Fibroblast of lung (primary cell): ENCODE data around the gene SAMD11. TPM values are rescaled to one million over a fixed set of nuclear protein-coding genes. Genes with fewer than 3 reads are reported as not detected.
A peak's percentile ranks its signal among the peaks of the same experiment; 100 is the strongest.
"Not testable (repeated sequence)": the region's sequence is repeated elsewhere in the genome, so short reads cannot be mapped to it uniquely, and the experiment has no call there.

ENCODE experiments used
- DNase-seq, 2 donors: peaks; one replicate each; pipeline versions ENCODE4 v3.0.0 to v3.0.0-alpha.2; 2010; ENCODE audit warnings: low read depth in 2 of 2
- H2AFZ ChIP-seq: 2 replicates; pipeline ENCODE4 v1.5.1; 2012; ENCODE audit warnings: low read length, control low read depth, inconsistent platforms
- H3K27ac ChIP-seq: 2 replicates; pipeline ENCODE4 v1.5.1; 2011; ENCODE audit warnings: low read length, control low read depth; ENCODE audit not compliant: insufficient read depth
- H3K27me3 ChIP-seq: 2 replicates; pipeline ENCODE4 v1.5.1; 2011; ENCODE audit warnings: mild to moderate bottlenecking, low read length; ENCODE audit not compliant: control insufficient read depth, insufficient read depth
- H3K36me3 ChIP-seq: 2 replicates; pipeline ENCODE4 v1.5.1; 2011; ENCODE audit warnings: low read length; ENCODE audit not compliant: control insufficient read depth, insufficient read depth
- H3K4me1 ChIP-seq: 2 replicates; pipeline ENCODE4 v1.5.1; 2011; ENCODE audit warnings: low read length; ENCODE audit not compliant: control insufficient read depth, insufficient read depth; ENCODE audit errors: extremely low read depth
- H3K4me2 ChIP-seq: 2 replicates; pipeline ENCODE4 v1.5.1; 2011; ENCODE audit warnings: low read length, control low read depth; ENCODE audit not compliant: insufficient read depth; ENCODE audit errors: extremely low read depth
- H3K4me3 ChIP-seq, 4 experiments: fragments of 200-600 bp in 1 of 4; sonication (generic) in 1 of 4; replicated peaks in 1 of 4; 2 replicates each; pipeline ENCODE4 v1.5.1; 2011 to 2016; ENCODE audit warnings: low read length in 4 of 4, low read depth in 3 of 4, mild to moderate bottlenecking in 3 of 4, control low read depth in 2 of 4, inconsistent platforms in 1 of 4, mixed read lengths in 1 of 4; ENCODE audit not compliant: insufficient read depth in 1 of 4; ENCODE audit errors: control extremely low read depth in 1 of 4
- H3K79me2 ChIP-seq: 2 replicates; pipeline ENCODE4 v1.5.1; 2012; ENCODE audit warnings: mild to moderate bottlenecking, low read length, inconsistent platforms; ENCODE audit not compliant: control insufficient read depth, insufficient read depth
- H3K9ac ChIP-seq: 2 replicates; pipeline ENCODE4 v1.5.1; 2011; ENCODE audit warnings: mild to moderate bottlenecking, low read length, control low read depth; ENCODE audit not compliant: insufficient read depth
- H3K9me3 ChIP-seq: 2 replicates; pipeline ENCODE4 v1.5.1; 2012; ENCODE audit warnings: low read depth, low read length; ENCODE audit not compliant: control insufficient read depth, insufficient read depth
- H4K20me1 ChIP-seq: 2 replicates; pipeline ENCODE4 v1.5.1; 2011; ENCODE audit warnings: low read length; ENCODE audit not compliant: control insufficient read depth, insufficient read depth; ENCODE audit errors: extremely low read depth
- EZH2 ChIP-seq: IDR thresholded peaks from 2 replicates; pipeline ENCODE4 v1.5.1; 2012; ENCODE audit warnings: low read length, control low read depth, mild to moderate bottlenecking; ENCODE audit errors: missing control alignments
- polyA plus RNA-seq, 2 donors: library from polyadenylated mRNA; depleted of rRNA in 1 of 2; stranded (reverse) in 1 of 2; unstranded in 1 of 2; fragments of >200 nt; gene quantifications; 2 replicates each; pipeline ENCODE4 v1.2.1, GENCODE V29; 2011 to 2012; ENCODE audit warnings: missing spikeins in 1 of 2
- total RNA-seq: library from RNA; depleted of rRNA; stranded (reverse); fragments of >200 nt; gene quantifications from 2 replicates; pipeline ENCODE4 v1.2.1, GENCODE V29; 2014
- TF ChIP-seq, protein P1 (sequence below), 2 donors: IDR thresholded peaks in 1 of 2; conservative IDR thresholded peaks in 1 of 2; 1 replicate in 1 of 2; 2 replicates in 1 of 2; pipeline ENCODE4 v1.5.1; 2011 to 2012; ENCODE audit warnings: low read length in 2 of 2, control low read depth in 1 of 2, inconsistent platforms in 1 of 2, low read depth in 1 of 2, mild to moderate bottlenecking in 1 of 2

SAMD11 gene
- total and polyA plus RNA-seq, 2 donors (not counting 1 experiment from before 2014, with no cell fraction given): 0.40 to 3.8 TPM

DNA sequence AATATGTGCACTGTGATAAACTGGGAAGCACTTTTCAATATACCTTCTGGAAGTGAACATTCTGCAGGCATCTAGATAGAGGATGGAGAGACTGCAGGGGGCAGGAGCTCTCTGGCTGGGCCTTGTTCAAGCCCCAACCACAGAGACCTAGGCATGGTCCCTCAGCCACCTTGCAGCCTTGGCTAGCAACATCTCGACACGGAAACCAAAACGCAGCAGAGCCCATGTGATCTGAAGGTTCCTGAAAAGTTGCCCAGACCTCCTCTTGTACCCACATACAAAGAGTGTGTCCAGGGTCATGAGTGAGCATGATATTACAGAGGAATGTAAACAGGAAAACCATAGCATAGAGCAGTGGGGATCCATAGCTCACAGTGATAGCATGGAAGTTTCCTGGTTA lies 33.1 kb upstream of the SAMD11 start:
- no peaks in the 10 kb centered on the region for H3K4me1 ChIP-seq

DNA sequence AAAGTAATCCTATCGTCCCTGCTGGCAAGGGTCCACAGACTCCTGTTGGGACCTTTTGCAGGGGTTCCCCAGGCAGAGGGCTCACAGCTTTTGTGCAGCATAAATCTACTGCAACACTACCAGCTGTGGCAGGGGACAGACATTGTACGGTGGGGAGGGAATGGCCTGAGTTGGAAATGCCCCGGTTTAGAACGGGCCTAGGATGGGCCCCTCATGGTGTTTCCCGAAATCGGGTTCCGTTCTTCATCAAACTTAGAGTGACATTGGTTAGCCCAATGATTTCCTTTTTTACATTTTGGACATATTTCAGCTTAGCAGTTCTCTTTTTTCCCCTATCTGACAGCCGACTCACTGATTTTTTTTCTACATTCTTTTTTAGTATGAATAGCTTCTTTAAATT lies 26.5 kb upstream of the SAMD11 start:
- TF ChIP-seq EZH2: no peak
- no peaks in the 10 kb centered on the region for H3K79me2 ChIP-seq
- H2AFZ ChIP-seq: no peak overlapping the region
- no peaks in the 10 kb centered on the region for H3K9me3 ChIP-seq
- no peaks in the 10 kb centered on the region for H3K36me3 ChIP-seq
- H3K4me3 ChIP-seq: no peak overlapping the region
- no peak for DNase-seq
- no peaks in the 10 kb centered on the region for H3K4me1 ChIP-seq
- H3K4me2 ChIP-seq: no peak overlapping the region
- H3K27me3 ChIP-seq: peaks cover 8% of the 10 kb centered on the region
- H3K9ac ChIP-seq: no peak overlapping the region
- no peaks in the 10 kb centered on the region for H4K20me1 ChIP-seq
- H3K27ac ChIP-seq: no peak overlapping the region

More for the DNA sequence above, 33.1 kb upstream of the SAMD11 start:
- Histone ChIP-seq H2AFZ (no peak overlapping the region), H3K36me3 (no peaks in the 10 kb centered on the region), H3K9me3 (no peaks in the 10 kb centered on the region), H3K4me2 (no peak overlapping the region), H3K27ac (no peak overlapping the region), H3K79me2 (no peaks in the 10 kb centered on the region), H3K4me3 (no peak overlapping the region), H3K9ac (no peak overlapping the region), H3K27me3 (peaks cover 13% of the 10 kb centered on the region), H4K20me1 (no peaks in the 10 kb centered on the region)
- peak in 1 of 2 donors; percentile 24 for DNase-seq
- TF ChIP-seq, protein P1, sequence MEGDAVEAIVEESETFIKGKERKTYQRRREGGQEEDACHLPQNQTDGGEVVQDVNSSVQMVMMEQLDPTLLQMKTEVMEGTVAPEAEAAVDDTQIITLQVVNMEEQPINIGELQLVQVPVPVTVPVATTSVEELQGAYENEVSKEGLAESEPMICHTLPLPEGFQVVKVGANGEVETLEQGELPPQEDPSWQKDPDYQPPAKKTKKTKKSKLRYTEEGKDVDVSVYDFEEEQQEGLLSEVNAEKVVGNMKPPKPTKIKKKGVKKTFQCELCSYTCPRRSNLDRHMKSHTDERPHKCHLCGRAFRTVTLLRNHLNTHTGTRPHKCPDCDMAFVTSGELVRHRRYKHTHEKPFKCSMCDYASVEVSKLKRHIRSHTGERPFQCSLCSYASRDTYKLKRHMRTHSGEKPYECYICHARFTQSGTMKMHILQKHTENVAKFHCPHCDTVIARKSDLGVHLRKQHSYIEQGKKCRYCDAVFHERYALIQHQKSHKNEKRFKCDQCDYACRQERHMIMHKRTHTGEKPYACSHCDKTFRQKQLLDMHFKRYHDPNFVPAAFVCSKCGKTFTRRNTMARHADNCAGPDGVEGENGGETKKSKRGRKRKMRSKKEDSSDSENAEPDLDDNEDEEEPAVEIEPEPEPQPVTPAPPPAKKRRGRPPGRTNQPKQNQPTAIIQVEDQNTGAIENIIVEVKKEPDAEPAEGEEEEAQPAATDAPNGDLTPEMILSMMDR (conservative IDR thresholded peaks at IDR 0.05 in 1 of 2, IDR thresholded peaks at IDR 0.05 in 1 of 2; ENCODE audit: low read depth in 1 of 2, low read length in 2 of 2): no peak
- no peak for TF ChIP-seq EZH2

DNA sequence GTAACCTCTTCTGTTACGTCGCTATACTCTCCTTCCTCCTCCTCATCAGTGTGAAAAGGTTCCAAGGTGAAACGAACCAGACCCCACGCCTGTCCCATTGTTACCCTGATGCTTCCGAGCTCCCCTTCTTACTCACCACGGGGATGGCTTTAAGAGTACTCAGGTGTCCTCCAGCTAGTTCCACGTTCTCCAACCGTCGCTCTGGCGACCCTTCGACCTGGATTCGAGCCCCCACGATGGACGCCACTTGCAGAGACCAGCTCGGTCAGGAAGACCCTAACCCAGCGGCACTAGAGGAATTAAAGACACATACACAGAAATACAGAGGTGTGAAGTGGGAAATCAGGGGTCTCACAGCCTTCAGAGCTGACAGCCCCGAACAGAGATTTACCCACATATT lies 25.8 kb upstream of the SAMD11 start:
- H3K36me3 ChIP-seq, H3K27me3 ChIP-seq, H3K4me2 ChIP-seq, H2AFZ ChIP-seq, H3K4me1 ChIP-seq, H3K27ac ChIP-seq, H3K9me3 ChIP-seq, H3K9ac ChIP-seq, DNase-seq, H3K79me2 ChIP-seq, H4K20me1 ChIP-seq, H3K4me3 ChIP-seq: not testable (repeated sequence)

DNA sequence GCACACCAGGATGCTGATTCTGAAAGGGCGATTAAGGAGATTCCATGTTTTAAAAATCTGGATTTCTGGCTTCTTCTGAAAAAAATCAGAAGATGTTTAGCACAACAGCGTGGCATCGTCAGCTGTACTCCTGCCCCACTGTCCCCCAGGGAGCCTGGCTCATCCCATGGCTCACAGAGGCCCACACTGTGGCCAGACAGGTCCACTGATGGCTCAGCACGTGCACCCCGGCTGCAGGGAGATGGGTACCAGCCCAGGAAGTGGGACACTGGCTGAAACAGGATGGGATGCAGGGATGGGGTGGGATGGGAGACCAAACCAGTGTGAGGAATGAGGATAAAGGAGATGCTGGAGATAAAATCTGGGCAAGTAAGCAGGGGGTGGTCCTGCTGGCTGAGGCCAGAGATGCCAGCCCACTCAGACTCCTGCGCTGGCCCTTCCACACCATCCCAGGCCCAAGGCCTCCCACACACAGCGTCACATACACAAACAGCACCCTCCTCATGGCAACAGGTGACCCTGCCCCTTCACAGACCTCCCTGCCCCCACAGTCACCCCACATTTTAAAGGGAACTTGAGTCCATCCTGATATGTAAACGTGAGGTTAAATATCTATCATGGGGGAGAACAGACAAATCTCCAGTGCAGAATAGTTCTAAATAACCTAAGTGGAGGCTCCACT lies 23.9 kb upstream of the SAMD11 start:
- H3K4me1 ChIP-seq: no peaks in the 10 kb centered on the region
- no peaks in the 10 kb centered on the region for H3K9me3 ChIP-seq
- no peak for DNase-seq
- H3K4me2 ChIP-seq: no peak overlapping the region
- H3K27me3 ChIP-seq: peaks cover 8% of the 10 kb centered on the region
- TF ChIP-seq, protein P1 (conservative IDR thresholded peaks at IDR 0.05 in 1 of 2, IDR thresholded peaks at IDR 0.05 in 1 of 2; ENCODE audit: low read depth in 1 of 2, low read length in 2 of 2): no peak
- TF ChIP-seq EZH2: no peak
- no peaks in the 10 kb centered on the region for H3K36me3 ChIP-seq
- no peak overlapping the region for H3K4me3 ChIP-seq
- no peak overlapping the region for H3K27ac ChIP-seq
- no peak overlapping the region for H3K9ac ChIP-seq
- H3K79me2 ChIP-seq: no peaks in the 10 kb centered on the region
- no peak overlapping the region for H2AFZ ChIP-seq
- H4K20me1 ChIP-seq: no peaks in the 10 kb centered on the region
